UCSD-AML1 (cell line): ENCODE data around the gene SHISA4.

Source experiments
- DNase-seq: peaks from one replicate; lab custom pipeline; 2025; ENCODE audit not compliant: unreplicated experiment; lab: John Stamatoyannopoulos, UW

Gene SHISA4

GRCh38 chr1:201881617-201882016 lies 7.1 kb upstream of the SHISA4 start:
- DNase-seq: no peak

GRCh38 chr1:201882665-201883132 lies 6.0 kb upstream of the SHISA4 start:
- peak; percentile 45 for DNase-seq

- no peak for DNase-seq
These were observed 5.4 kb upstream of the SHISA4 start for GRCh38 chr1:201883266-201883665.

- peak; percentile 36 for DNase-seq
These were observed 4.9 kb upstream of the SHISA4 start for GRCh38 chr1:201883786-201884185.

GRCh38 chr1:201884425-201884824 lies 4.3 kb upstream of the SHISA4 start:
- no peak for DNase-seq

- no peak for DNase-seq
These were observed 3.1 kb upstream of the SHISA4 start for GRCh38 chr1:201885531-201886075.

- DNase-seq: no peak
These were observed 2.4 kb upstream of the SHISA4 start for GRCh38 chr1:201886103-201886885.

- DNase-seq: no peak
These were observed 1.4 kb upstream of the SHISA4 start for GRCh38 chr1:201887116-201887866.

GRCh38 chr1:201889090-201889968 lies 631 bp downstream of the SHISA4 start:
- no peak for DNase-seq

GRCh38 chr1:201890223-201890622 lies 1.5 kb downstream of the SHISA4 start:
- DNase-seq: no peak

GRCh38 chr1:201890806-201891450 lies 2.2 kb downstream of the SHISA4 start:
- DNase-seq: no peak

- DNase-seq: no peak
These were observed 2.9 kb downstream of the SHISA4 start for GRCh38 chr1:201891451-201892045.

GRCh38 chr1:201892211-201892610 lies 3.5 kb downstream of the SHISA4 start:
- no peak for DNase-seq

- no peak for DNase-seq
These were observed 4.7 kb downstream of the SHISA4 start for GRCh38 chr1:201893431-201893830.

- DNase-seq: no peak
These were observed 5.8 kb downstream of the SHISA4 start for GRCh38 chr1:201894343-201895119.

- no peak for DNase-seq
These were observed 6.5 kb downstream of the SHISA4 start for GRCh38 chr1:201895120-201895665.

- DNase-seq: peak; percentile 86
These were observed 7.5 kb downstream of the SHISA4 start for GRCh38 chr1:201895913-201896807.

- DNase-seq: no peak
These were observed 8.3 kb downstream of the SHISA4 start for GRCh38 chr1:201896951-201897391.
